Measurements from ENCODE around the gene METTL5.
A peak's percentile ranks its signal among the peaks of the same experiment; 100 is the strongest.

The METTL5 gene

GRCh38 chr2:169771612-169772011, 53.1 kb downstream of the METTL5 start:
- H3K4me1 ChIP-seq (ENCODE audit: insufficient read depth, poor library complexity, severe bottlenecking): no peaks in the 10 kb centered on the region
- no peak for TF ChIP-seq CTCF (IDR thresholded peaks at IDR 0.05; ENCODE audit: poor library complexity, severe bottlenecking)
- no peaks in the 10 kb centered on the region for H3K36me3 ChIP-seq (ENCODE audit: low read depth)
- no peak for DNase-seq (ENCODE audit: low spot score)
- H3K27ac ChIP-seq (ENCODE audit: poor library complexity, severe bottlenecking): no peak overlapping the region
- H3K9me3 ChIP-seq (ENCODE audit: severe bottlenecking): no peaks in the 10 kb centered on the region
- no peaks in the 10 kb centered on the region for H3K27me3 ChIP-seq (ENCODE audit: insufficient read depth, poor library complexity, severe bottlenecking)
- ATAC-seq (ENCODE audit: low read depth): no peak
- H3K4me3 ChIP-seq (ENCODE audit: severe bottlenecking): no peak overlapping the region

GRCh38 chr2:169771021-169771420, 53.7 kb downstream of the METTL5 start:
- no peak for ATAC-seq (ENCODE audit: low read depth)
- Histone ChIP-seq H3K4me1 (ENCODE audit: insufficient read depth, poor library complexity, severe bottlenecking) (peaks cover under 1% of the 10 kb centered on the region), H3K4me3 (ENCODE audit: severe bottlenecking) (no peak overlapping the region), H3K36me3 (ENCODE audit: low read depth) (no peaks in the 10 kb centered on the region), H3K27me3 (ENCODE audit: insufficient read depth, poor library complexity, severe bottlenecking) (no peaks in the 10 kb centered on the region), H3K27ac (ENCODE audit: poor library complexity, severe bottlenecking) (no peak overlapping the region), H3K9me3 (ENCODE audit: severe bottlenecking) (no peaks in the 10 kb centered on the region)
- TF ChIP-seq CTCF (IDR thresholded peaks at IDR 0.05; ENCODE audit: poor library complexity, severe bottlenecking): no peak
- no peak for DNase-seq (ENCODE audit: low spot score)

GRCh38 chr2:169768262-169768995, 56.3 kb downstream of the METTL5 start:
- no peak for ATAC-seq (ENCODE audit: low read depth)

GRCh38 chr2:169767243-169767888, 57.3 kb downstream of the METTL5 start:
- peak; percentile 80 for TF ChIP-seq CTCF (IDR thresholded peaks at IDR 0.05; ENCODE audit: poor library complexity, severe bottlenecking)
- Histone ChIP-seq H3K27me3 (ENCODE audit: insufficient read depth, poor library complexity, severe bottlenecking) (no peaks in the 10 kb centered on the region), H3K4me3 (ENCODE audit: severe bottlenecking) (no peak overlapping the region), H3K27ac (ENCODE audit: poor library complexity, severe bottlenecking) (no peak overlapping the region), H3K36me3 (ENCODE audit: low read depth) (no peaks in the 10 kb centered on the region), H3K9me3 (ENCODE audit: severe bottlenecking) (no peaks in the 10 kb centered on the region), H3K4me1 (ENCODE audit: insufficient read depth, poor library complexity, severe bottlenecking) (peaks cover 6% of the 10 kb centered on the region)
- ATAC-seq (ENCODE audit: low read depth): peak; percentile 27; the same call in 1 of the 3 replicates
- DNase-seq (ENCODE audit: low spot score): no peak

More at GRCh38 chr2:169768262-169768995, 56.3 kb downstream of the METTL5 start:
- H3K4me1 ChIP-seq (ENCODE audit: insufficient read depth, poor library complexity, severe bottlenecking): peaks cover 6% of the 10 kb centered on the region
- H3K36me3 ChIP-seq (ENCODE audit: low read depth): no peaks in the 10 kb centered on the region
- H3K27me3 ChIP-seq (ENCODE audit: insufficient read depth, poor library complexity, severe bottlenecking): no peaks in the 10 kb centered on the region
- TF ChIP-seq CTCF (IDR thresholded peaks at IDR 0.05; ENCODE audit: poor library complexity, severe bottlenecking): no peak
- DNase-seq (ENCODE audit: low spot score): no peak
- H3K9me3 ChIP-seq (ENCODE audit: severe bottlenecking): no peaks in the 10 kb centered on the region
- H3K27ac ChIP-seq (ENCODE audit: poor library complexity, severe bottlenecking): no peak overlapping the region
- H3K4me3 ChIP-seq (ENCODE audit: severe bottlenecking): no peak overlapping the region

- Histone ChIP-seq H3K36me3 (ENCODE audit: low read depth) (no peaks in the 10 kb centered on the region), H3K4me1 (ENCODE audit: insufficient read depth, poor library complexity, severe bottlenecking) (peaks cover 6% of the 10 kb centered on the region), H3K27me3 (ENCODE audit: insufficient read depth, poor library complexity, severe bottlenecking) (no peaks in the 10 kb centered on the region), H3K27ac (ENCODE audit: poor library complexity, severe bottlenecking) (peak overlapping the region; percentile 2), H3K4me3 (ENCODE audit: severe bottlenecking) (no peak overlapping the region), H3K9me3 (ENCODE audit: severe bottlenecking) (no peaks in the 10 kb centered on the region)
- no peak for TF ChIP-seq CTCF (IDR thresholded peaks at IDR 0.05; ENCODE audit: poor library complexity, severe bottlenecking)
- ATAC-seq (ENCODE audit: low read depth) (peak; percentile 48; the same call in 2 of the 3 replicates), DNase-seq (ENCODE audit: low spot score) (no peak)
Measured at GRCh38 chr2:169765523-169765922, 59.2 kb downstream of the METTL5 start.
